ENCODE results near the gene RUFY4. TPM values are rescaled to one million over a fixed set of nuclear protein-coding genes. Genes with fewer than 3 reads are reported as not detected.

Gene RUFY4
- total RNA-seq, 1 donor from 2014 or later, result not detected

- Histone ChIP-seq H3K27me3 (no peaks in the 10 kb centered on the region), H3K4me1 (peaks cover 0 to 24% of the 10 kb centered on the region in 2 donors), H3K36me3 (no peaks in the 10 kb centered on the region), H3K9me3 (no peaks in the 10 kb centered on the region), H3K4me3 (no peak overlapping the region), H3K27ac (no peak overlapping the region)
- DNase-seq (ENCODE audit: low spot score in 2 of 2), result peak in 1 of 2 donors; percentile 54
- no peak for TF ChIP-seq CTCF (IDR thresholded peaks at IDR 0.05)
- intact Hi-C loops (cut with DNase I), result loop anchor here (5.0 kb wide), 2 partner anchors 32 to 82 kb away; no protein-coding TSS in a partner anchor
Observed at GRCh38 chr2:218029366-218030360, 39.4 kb upstream of the RUFY4 start.

- DNase-seq (ENCODE audit: low spot score in 2 of 2), result no peak
- Histone ChIP-seq H3K27me3 (no peaks in the 10 kb centered on the region), H3K4me3 (no peak overlapping the region), H3K9me3 (no peaks in the 10 kb centered on the region), H3K4me1 (peaks cover 0 to 24% of the 10 kb centered on the region in 2 donors), H3K36me3 (no peaks in the 10 kb centered on the region), H3K27ac (no peak overlapping the region)
- intact Hi-C loops (cut with DNase I), result loop anchor here (5.0 kb wide), 2 partner anchors 33 to 83 kb away; no protein-coding TSS in a partner anchor
- TF ChIP-seq CTCF (IDR thresholded peaks at IDR 0.05), result no peak
Observed at GRCh38 chr2:218030409-218031195, 38.5 kb upstream of the RUFY4 start.

GRCh38 chr2:218031261-218031660, 37.8 kb upstream of the RUFY4 start:
- intact Hi-C loops (cut with DNase I), result loop anchor here (5.0 kb wide), 2 partner anchors 34 to 84 kb away; no protein-coding TSS in a partner anchor
- Histone ChIP-seq H3K36me3 (no peaks in the 10 kb centered on the region), H3K4me3 (no peak overlapping the region), H3K27me3 (no peaks in the 10 kb centered on the region), H3K9me3 (no peaks in the 10 kb centered on the region), H3K4me1 (peaks cover 0 to 24% of the 10 kb centered on the region in 2 donors), H3K27ac (no peak overlapping the region)
- TF ChIP-seq CTCF (IDR thresholded peaks at IDR 0.05), result no peak
- DNase-seq (ENCODE audit: low spot score in 2 of 2), result no peak

- no peaks in the 10 kb centered on the region for H3K36me3 ChIP-seq
- H3K27me3 ChIP-seq, result no peaks in the 10 kb centered on the region
- H3K4me3 ChIP-seq, result no peak overlapping the region
- peaks cover 0 to 24% of the 10 kb centered on the region in 2 donors for H3K4me1 ChIP-seq
- DNase-seq (ENCODE audit: low spot score in 2 of 2), result no peak
- peak overlapping the region in 1 of 2 donors; percentile 1 for H3K27ac ChIP-seq
- intact Hi-C loops (cut with DNase I), result loop anchor here (2.0 to 5.0 kb wide), 3 partner anchors 21 to 85 kb away; no protein-coding TSS in a partner anchor
- no peaks in the 10 kb centered on the region for H3K9me3 ChIP-seq
- TF ChIP-seq CTCF (IDR thresholded peaks at IDR 0.05), result no peak
Observed at GRCh38 chr2:218031771-218032257, 37.2 kb upstream of the RUFY4 start.
